ENCODE data around the gene HSDL1.

Gene HSDL1

DNA sequence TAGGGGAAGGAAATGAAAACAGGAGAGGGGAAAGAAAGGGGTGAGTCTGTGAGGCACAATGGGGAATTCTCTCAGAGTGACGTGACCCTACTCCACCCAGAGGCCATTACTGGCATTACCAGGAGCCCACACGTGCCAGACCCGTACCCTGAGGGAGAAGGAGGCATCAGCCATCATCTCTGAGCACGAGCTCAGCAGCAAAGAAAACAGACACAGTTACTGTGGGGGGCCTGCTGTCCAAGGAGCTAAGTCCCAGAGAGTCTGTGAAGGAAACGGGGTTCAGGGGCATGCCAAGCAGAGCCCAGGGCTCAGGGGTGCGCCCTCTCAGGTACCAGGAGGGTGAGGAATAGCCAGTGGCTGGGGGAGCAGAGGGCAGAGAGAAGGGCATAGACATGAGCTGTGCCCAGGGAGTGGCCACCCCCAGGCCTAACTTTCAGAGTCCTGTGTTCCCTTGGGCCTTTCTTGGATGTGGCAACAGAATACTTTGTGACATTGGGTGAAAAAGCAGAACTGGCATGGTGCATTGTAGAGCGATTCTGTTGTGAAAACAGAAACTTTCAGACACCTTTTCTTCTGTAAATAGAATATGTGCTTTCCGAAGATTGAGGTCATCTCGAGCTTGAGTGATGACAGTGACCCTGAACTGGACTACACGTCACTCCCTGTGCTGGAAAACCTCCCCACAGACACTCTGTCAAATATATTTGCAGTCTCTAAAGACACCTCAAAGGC lies 30.5 kb upstream of the HSDL1 start:
- peak; percentile 39 for DNase-seq

DNA sequence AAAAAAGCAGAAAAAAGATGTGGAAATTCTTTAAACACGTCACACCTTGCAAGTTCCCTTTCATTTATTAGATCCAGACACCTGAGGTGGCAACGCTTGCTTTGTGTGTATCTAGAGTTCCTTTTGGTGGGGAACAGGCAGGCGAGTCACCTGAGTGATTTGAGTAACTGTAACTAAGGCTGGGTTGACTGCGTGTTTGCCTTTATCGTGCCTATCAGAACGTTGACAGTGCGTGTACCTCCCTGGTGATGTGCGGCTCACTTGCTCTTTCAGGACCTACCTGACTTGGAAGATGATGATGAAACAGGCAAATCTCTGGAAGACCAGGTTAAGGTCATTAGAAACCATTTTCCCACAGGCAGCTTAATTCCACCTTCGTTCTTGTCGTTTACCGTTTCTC lies 29.4 kb upstream of the HSDL1 start:
- no peak for DNase-seq

DNA sequence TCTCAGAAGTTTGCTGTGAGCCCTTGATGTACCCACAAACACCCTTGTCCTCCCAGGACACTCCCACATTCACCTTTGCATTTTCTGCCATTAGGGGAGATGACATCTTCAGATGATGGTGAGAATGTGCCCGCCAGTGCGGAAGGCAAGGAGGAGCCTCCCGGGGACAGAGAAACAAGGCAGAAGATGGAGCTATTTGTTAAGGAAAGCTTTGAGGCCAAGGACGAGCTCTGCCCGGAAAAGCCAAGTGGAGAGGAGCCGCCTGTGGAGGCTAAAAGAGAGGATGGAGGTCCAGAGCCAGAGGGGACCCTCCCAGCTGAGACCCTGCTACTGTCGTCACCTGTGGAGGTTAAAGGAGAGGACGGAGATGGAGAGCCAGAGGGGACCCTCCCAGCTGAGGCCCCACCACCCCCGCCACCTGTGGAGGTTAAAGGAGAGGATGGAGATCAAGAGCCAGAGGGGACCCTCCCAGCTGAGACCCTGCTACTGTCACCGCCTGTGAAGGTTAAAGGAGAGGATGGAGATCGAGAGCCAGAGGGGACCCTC lies 24.9 kb upstream of the HSDL1 start:
- DNase-seq, result no peak

DNA sequence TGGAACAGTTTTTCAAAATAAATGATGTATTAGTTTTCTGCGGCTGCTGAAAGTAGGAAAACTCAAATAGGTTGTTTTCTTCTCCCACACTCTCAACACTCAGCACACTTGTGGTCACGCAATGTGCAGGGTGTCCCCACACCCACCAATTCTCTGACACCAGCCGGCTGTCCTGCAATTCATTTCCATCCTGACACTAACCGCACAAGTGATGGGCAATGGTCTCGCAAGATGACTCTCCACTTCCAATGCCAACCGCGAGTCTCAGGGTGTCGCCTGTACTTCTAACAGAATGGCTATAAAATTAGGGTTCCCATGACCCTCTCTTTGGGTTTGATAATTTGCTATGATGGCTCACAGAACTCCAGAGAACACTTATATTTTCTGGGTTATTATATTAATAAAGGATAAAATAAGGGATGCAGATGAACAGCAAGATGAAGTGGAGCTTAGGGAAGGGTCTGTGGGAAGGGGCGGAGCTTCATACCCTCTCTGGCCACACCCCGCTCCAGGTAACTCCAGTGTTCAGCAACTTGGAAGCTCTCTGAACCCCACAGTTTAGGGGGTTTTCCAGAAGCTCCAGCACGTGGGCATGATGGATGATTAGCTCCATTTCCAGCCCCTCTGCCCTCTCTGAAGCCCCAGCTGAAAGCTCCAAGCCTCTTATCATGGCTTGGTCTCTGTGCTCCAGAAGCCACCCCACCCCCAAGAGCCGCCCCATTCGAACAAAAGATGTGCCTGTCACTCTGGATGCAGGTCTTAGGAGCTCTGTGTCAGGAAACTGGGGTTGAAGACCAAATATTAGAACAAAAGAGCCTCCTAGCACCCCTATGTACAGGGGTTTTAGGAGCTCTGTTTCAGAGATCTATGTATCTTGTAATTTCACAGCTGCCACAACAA lies 22.1 kb upstream of the HSDL1 start:
- DNase-seq, result no peak

DNA sequence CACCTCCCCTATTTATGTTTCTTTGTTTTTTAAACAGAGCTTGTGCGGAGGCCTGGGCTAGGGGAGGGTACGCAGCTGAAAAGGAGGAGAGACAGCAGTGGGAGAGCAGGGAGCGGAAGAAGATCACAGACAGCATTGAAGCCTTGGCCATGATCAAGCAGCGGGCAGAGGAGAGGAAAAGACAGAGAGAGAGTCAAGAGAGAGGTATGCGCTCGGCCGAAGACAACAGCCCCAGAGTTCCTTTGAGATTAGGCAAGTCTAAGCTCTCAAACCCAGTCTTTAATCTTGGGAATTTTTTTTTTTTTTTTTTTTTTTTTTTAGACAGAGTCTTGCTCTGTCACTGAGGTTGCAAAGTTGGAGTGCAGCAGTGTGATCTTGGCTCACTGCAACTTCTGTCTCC lies 20.8 kb upstream of the HSDL1 start:
- no peak for DNase-seq

DNA sequence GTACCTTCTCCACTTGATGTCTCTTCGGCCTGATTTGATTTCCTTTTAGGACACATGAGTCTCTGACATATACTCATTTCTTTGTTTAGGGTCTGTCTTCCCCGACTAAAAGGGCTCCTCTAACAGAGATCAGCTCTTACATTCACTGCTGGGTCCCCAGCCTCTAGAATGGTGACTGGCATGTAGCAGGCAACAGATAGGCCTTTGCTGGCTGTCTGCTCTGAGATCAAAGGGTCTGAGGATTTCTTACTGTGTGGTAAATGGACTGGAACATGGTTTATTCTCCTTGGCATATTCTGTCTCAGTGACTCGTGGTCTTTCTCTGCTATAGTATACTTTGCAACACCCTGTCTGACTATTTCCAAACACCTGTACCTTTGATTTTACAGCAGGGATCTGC lies 16.8 kb upstream of the HSDL1 start:
- no peak for DNase-seq

DNA sequence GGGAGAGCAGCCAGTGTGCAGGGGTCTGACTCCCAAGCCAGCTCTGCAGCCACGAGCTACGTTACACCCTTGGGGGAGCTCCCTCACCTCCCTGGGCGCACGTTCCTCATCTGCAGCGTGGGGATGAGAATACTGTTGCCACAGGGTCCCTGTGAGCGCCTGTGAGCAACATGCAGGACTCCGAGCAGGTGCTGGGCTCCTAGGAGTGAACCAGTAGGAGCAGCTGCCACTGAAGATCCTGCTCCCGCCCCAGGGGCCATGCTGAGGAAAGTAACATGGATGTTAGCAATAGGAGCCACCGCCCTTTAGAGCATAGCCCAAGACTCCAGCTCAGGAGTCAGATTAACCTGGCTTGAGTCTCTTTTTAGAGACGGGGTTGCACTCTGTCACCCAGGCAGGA lies 16.1 kb upstream of the HSDL1 start:
- DNase-seq, result no peak

DNA sequence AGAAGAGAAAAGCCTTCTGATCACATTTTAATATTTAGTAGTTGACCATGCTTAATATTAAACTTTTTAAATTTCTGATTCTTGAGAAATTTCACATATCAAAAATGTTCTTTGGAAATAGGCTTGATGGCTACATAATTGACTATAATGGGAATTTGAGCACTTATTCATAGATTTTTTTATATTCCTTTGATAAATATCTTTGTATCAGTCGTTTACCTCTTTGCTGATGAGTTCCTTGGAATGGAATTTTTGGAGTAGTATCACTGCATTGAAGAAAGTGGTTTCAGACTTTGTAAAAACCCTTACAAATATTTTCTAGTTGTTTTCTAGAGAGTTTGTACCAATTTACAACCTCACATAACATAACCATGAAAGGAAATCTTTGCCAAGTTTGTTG lies 14.8 kb upstream of the HSDL1 start:
- no peak for DNase-seq

DNA sequence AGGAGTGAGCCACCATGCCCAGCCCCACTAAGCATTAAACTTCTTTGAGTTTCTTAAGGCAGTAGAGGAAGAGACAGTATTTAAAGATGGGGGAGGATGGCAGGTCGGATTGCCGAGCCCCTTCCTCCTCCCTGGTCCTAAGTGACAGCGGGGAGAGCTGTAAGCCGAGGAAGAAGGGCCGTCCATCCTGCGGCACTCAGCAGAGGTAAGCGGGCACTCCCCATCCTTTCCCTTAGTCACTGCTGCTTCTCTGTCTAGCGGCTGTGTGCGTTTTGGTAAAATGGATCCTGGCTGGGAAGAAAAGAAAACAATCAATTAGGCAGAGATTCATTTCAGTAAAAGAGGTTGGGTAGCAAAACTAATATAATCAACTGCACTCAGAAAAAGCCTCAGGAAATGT lies 14.0 kb upstream of the HSDL1 start:
- no peak for DNase-seq

DNA sequence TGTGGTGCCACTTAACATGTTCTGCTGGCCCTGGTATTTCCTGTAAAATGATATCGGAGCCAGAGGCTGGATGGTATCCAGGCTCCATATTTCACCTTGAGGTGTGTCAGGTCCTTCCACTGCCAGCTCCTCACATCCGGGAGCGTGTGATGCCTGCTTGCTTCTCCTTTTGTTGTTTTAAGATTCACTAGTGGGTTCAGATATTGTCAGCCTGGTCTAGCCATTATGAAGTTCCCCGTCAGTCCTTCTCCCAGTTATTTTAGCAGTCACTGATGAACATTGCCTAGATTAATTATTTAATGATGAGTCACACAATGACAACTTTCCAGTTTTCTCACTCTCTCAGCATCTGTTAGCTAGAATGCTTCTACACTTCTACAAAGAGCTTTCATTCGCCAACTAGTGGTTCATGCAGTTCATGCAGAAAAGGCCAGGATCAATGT lies 11.4 kb upstream of the HSDL1 start:
- peak; percentile 26 for DNase-seq

DNA sequence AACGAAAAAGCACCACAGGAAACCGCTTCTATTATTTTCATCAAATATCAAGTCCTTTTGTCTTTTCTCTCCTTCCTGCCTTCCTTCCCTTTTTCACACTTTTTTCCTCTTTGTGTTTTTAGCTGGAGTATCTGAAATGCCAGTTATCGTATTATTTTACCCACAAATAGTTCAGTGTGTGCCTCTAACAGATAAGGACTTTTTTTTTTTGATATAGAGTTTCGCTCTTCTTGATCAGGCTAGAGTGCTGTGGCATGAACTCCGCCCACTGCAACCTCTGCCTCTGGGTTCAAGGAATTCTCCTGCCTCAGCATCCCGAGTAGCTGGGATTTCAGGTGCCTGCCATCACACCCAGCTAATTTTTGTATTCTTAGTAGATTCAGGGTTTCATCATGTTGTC lies 10.8 kb upstream of the HSDL1 start:
- DNase-seq, result no peak

DNA sequence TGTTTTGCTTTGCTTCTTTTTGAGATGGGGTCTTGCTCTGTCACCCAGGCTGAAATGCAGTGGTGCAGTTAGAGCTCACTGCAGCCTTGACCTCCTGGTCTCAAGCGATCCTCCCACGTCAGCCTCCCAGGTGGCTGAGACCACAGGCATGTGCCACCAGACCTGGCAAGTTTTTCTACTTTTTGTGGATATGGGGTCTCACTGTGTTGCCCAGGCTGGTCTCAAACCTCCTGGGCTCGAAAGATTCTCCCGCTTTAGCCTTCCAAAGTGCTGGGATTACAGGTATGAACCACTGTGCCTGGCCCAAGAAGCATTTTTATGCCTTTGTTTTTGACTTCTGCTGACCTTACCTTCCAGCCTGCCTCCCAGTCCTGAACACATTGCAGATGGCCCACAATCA lies 10.2 kb upstream of the HSDL1 start:
- no peak for DNase-seq

DNA sequence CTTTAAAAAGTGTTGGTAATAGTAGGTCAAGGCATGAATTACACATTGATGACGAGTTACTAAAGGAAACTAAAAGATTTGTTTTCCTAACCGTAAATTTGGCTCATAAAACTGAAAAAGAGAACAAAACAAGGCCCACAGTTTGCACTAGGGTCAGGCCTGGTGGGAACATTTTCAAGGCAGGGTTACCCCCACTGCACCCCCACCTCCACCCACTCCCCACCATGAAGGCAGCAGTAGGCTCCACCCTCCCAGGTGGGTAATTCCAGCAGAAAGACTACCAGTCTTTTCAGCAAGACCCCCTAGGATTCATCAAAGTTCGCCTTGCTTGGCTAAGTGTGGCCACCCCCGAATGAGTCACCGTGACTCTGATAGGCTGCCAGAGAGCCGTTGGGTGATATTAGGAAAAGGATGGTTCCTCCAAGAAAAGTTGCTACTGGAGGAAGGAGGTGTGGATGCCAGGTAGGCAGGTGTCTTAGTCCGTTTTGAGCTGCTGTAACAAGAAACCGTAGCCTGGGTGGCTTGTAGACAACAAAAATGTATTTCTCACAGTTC lies 8.8 kb upstream of the HSDL1 start:
- DNase-seq, result no peak

DNA sequence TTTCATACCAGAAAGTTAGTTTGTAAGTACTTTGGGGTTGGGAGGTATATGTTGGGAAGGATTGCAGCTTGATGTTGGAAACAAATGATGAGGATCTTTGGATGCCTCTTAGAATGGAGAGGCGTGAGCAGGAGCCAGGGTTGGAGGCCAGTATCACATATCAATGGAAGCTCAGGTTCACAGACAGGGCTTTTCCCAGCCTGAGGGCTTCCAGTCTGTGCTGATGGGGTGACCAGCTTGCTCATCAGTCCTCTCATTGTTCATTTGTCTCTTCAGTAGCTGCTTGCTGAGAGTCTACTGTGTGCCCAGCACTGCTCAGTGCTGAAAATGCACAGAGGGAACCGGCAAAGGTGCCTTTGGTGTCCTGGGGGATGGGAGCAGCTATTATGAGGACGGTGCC lies 5.9 kb upstream of the HSDL1 start:
- DNase-seq, result no peak

DNA sequence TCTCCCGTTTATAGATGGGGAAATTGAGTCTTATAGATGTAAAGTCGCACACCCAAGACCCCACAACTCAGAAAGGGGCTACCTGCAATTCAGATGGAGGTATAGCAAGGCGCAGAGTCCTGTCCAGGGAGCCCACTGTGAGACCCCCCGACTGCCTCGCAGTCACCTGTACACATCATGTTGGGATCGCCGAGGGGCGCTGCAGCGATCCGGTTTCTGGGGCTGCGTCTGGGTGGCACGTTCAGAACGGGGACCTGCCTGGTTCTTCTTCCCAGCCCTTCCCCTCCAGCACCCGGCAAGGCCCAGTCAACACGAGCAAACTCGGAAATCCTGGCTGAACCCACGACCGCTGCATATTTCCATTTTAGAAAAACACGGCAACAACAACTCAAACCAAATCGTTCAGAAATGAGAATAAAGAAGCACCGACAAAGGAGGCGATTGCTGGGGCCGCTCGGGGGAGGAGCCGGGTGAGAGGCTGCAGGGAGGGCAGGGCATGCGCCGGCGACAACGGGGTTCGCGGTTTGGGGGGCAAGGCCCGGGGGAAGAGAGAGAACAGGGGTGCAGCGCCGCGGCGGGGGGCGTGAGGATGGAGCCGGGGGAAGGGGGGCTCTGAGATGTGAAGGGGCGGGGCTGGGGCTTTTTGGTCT lies 643 bp downstream of the HSDL1 start:
- no peak for DNase-seq

DNA sequence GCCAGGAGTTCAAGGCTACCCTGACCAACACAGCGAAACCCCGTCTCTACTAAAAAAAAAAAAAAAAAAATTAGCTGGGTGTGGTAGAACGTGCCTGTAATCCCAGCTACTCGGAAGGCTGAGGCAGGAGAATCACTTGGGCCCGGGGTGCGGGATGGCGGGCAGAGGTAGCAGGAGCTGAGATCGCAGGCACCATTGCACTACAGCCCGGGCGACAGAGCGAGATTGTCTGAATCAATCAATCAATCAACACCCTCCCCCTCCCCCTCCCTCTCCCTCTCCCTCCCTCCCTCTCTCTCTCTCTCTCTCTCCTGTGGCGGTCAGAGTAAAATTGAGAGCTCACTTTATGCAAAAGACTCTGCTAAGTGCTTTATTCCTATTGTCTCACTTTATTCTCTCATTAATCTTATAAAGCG lies 1.2 kb downstream of the HSDL1 start:
- DNase-seq, result peak; percentile 18

DNA sequence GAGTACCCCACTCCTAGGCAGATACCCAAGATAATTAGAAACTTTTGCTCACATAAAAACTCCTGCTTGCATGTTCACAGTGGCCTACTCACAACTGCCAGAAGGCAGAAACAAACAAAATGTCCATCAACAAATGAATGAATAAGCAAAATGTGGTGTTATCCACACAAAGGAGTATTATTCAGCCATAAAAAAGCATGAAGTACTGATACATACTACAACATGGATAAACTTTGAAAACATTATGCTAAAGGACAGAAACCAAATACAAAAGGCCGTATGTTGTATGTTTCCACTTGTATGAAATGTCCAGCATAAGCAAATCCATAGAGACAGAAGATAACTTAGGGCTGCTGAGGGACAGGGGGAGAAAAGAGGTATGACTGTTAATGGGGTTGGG lies 1.9 kb downstream of the HSDL1 start:
- no peak for DNase-seq

DNA sequence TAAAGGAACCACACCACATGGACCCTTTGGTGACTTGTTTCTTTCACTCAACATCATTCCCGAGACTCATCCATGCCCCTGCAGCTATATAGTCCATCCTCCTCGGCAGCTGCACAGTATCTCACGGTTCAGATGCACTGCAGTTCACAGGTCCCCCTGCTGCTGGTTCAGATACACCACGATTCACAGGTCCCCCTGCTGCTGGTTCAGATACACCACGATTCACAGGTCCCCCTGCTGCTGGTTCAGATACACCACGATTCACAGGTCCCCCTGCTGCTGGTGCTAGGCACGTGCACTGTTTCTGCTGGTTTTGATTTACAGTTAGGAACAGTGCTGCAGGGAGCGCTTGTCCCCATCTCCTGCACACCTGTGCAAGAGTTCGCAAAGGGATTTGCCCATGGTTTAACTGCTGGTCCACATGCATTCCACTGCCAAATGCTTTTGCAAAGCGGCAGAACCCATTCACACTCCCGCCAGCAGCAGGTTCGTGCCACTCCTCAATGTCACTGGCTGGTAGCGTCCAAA lies 3.8 kb downstream of the HSDL1 start:
- DNase-seq, result no peak

DNA sequence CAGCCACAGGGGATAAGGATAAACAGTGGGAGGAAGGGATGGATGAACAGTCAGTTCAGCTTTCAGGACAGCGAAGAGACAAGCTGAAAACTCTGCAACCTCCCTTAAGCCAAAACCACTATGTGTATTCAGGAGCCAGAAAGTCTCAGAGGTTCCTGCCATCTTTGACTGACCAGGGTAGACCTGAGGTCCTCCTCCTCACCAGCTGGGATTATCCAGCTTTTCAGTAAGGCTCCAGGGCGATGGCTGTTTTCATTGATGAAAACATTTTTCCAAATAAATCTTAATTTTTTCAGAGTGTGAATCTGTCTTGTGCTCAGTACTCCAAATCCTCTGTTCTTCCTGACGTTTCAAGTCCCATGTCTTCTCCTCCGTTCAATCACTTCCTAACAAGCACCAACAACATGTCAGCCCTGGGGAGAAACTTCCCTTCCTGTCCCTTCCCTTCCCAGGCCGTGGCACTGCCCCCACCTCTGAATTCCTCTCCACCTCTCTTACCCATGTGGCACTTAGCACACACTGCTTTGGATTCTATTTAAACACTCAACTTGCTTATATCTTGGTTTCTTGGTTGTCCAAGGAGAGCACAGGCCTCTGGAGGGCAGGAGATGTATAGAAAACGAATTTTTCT lies 5.2 kb downstream of the HSDL1 start:
- DNase-seq, result no peak

DNA sequence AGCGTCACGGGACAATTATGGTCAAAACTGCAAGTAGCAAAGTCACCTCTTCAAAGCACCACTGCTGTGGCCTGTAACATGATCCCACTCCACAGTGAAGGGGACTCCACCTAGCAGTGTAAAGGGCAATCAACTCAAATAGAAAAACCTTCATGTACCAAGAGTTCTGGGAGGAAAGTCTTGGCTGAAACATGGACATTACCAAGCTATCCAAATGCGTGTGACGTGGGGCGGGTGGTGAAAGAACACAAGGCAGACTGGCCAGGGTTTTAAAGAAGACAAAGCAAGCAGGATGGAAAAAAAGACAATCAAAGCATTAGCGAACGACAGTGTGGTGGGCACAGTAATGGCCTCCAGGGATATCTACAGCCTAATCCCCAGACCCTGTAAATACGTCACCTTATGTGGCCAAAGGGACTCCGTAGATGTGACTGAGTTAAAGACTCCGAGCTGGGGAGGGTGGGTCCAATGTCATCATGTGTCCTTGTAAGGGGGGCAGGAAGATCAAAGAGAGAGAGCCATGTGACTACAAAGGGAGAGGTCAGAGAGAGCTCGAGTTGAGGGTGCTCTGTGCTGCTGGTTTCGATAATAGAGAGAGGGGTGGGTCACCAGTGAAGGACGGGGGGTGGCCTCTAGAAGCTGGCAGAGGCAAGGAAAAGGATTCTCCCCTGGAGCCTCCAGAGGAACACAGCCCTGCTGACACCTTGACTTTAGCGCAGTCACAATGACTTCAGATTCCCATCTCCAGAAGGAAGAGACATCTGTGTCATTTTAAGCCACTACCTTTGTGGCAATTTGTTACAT lies 6.0 kb downstream of the HSDL1 start:
- peak; percentile 35 for DNase-seq

DNA sequence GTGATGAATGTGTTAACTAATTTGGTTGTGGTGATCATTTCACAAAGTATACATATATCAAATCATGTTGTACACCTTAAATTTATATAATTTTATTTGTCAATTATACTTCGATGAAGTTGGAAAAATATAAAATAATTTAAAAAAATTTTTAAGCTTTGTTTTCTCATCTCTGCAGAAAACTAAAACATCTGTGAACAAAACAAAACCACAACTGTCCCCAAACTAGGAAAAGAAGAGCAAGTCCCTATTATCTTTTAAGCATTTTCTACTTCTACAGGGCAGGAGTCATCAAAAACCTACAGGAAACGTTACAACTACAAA lies 6.5 kb downstream of the HSDL1 start:
- DNase-seq, result no peak

Measured in fibroblast of skin of right biceps (primary cell).